Omental fat pad (tissue), 4 donors: ENCODE data around the gene SEL1L. TPM values are rescaled to one million over a fixed set of nuclear protein-coding genes. Genes with fewer than 3 reads are reported as not detected.

ENCODE experiments used
- ATAC-seq: fragments of 150-250 bp; one replicate; pipeline ENCODE4 v1.9.1; 2016; ENCODE audit warnings: mild to moderate bottlenecking, moderate library complexity; ENCODE audit not compliant: low FRiP score
- DNase-seq: peaks from one replicate; pipeline ENCODE4 v3.0.0-alpha.2; 2019; ENCODE audit warnings: low spot score
- CTCF ChIP-seq, 3 donors: fragments of 450-650 bp; IDR thresholded peaks; one replicate each; pipeline ENCODE4 v1.5.1; 2016 to 2017; ENCODE audit warnings: antibody characterized with exemption in 3 of 3, mild to moderate bottlenecking in 3 of 3, moderate library complexity in 2 of 3
- total RNA-seq, 4 donors: library from RNA; depleted of rRNA; stranded (reverse); fragments of >200 nt; gene quantifications; one replicate each; pipeline ENCODE4 v1.1.0, GENCODE V29; 2016

SEL1L gene
- total RNA-seq, 4 donors from 2014 or later: 53.3 to 74.0 (median 66.5) TPM

DNA sequence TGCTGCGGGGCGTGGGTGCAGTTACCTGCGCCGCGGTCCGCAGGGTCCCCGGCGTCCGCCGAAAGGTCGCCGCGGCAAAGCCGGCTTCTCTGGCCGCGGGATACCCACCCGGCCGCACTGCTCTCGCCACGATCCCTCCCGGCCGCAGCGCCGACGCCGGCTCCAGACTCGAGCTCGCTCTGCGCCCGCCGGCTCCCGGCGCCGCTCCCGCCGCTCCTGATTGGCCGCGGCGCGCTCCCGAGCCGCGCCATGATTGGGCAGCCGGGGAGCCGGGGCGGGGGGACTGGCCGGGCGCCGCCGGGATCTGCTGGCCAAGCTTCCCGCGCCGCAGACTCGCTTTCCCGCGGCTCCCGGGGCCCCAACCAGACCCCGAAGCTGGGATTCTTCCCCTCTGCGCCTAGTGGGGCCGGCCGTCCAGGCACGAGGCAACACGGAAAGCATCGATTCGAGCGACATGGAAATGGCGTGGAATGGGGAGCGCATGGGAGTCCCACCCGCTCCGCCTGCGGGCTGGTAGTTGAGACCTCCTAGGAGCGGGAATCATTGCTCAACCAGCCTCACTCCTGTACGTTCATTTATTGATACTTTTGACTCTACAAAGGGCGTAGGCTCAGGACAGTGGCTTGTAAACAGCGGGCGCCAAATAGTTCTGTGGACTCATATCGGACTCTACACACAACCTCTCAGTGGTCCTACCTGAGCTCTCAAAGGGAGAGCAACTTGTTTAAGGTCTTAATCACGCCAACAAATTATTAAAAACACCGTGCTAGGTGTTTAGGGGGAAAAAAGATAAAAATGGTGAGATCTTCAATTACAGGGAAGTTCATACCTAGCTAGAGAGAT, 97.1 kb downstream of the SEL1L start:
- DNase-seq (no peak), ATAC-seq (peak; percentile 97)
- no peak for TF ChIP-seq CTCF (IDR thresholded peaks at IDR 0.05)

GRCh38 chr14:81435391-81436295, 98.0 kb downstream of the SEL1L start:
- DNase-seq (no peak), ATAC-seq (peak; percentile 52)
- TF ChIP-seq CTCF (IDR thresholded peaks at IDR 0.05): no peak

- DNase-seq (no peak), ATAC-seq (no peak)
- no peak for TF ChIP-seq CTCF (IDR thresholded peaks at IDR 0.05)
Measured at GRCh38 chr14:81435048-81435390, 98.6 kb downstream of the SEL1L start.

DNA sequence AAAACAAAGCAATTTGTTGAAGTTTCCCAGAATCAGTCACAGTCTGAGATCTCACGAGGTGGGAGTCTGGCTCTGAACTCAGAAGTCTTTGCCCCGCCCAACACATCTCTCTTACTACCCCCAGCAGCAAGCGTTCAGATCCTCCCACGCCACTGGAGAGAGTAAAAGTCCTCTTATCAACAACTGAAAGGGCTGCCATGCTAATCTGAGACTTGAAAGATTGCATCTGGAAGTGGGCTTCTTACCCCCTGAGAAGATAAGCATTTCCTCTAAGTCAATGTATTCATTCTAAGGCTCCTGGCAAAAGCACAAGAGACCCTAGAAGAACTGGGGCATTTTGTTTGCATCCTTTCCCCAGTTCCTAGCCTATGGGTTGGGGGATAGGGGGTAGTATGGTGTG, 99.4 kb downstream of the SEL1L start:
- DNase-seq (no peak), ATAC-seq (no peak)
- TF ChIP-seq CTCF (IDR thresholded peaks at IDR 0.05): no peak

DNA sequence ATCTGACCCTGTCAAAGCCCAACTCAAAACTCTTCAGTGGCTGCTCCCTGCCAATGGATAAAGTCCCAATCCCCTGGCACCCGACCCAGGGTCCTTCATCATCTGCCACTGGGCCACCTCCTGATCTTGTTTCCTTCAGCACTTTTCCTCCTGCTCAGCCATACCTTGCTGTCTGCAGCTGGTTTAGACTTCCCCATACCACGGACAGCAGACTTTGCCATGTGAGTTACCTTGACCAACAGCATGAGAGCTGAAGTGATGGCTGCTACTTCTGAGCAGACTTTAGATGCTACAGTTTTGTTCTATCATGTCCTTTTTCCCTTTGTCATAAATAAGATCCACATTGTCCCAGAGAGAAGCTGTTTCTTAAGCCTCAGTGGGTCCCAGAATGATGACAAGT, 100.3 kb downstream of the SEL1L start:
- no peak for TF ChIP-seq CTCF (IDR thresholded peaks at IDR 0.05)
- DNase-seq: no peak
- no peak for ATAC-seq

DNA sequence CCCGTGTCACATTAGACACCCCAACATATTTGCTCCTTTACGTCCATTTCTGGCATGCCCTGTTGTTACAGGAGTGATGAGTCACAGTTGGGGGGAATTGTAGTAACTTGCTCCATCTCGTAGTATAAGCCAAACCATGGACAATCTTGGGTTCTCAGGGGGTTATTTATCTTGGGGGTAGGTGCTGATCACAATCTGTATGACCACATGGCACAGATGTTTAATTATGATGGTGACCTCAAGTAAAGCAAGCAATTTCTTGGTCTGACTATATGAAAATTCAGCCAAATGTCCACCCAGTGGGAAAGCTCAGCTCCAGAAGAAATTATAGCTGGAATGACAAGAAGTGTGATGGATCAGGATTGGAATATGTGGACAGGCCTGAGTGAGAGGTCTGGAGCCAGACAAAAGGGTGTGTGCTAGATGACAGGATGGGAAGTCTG, 101.4 kb downstream of the SEL1L start:
- TF ChIP-seq CTCF (IDR thresholded peaks at IDR 0.05): no peak
- no peak for ATAC-seq

More for the DNA sequence above, 101.4 kb downstream of the SEL1L start:
- DNase-seq: no peak
